PC-9 (cell line): Measurements from ENCODE around the gene ZGRF1. TPM values are rescaled to one million over a fixed set of nuclear protein-coding genes. Genes with fewer than 3 reads are reported as not detected.

Experiments
- BruUV-seq: library from RNA; stranded (reverse); fragments of 400-500 nt; replicated peaks from 2 replicates; lab custom pipeline; 2021; lab: Mats Ljungman, UMichigan
- CTCF ChIA-PET: fragments of 300-600 bp; sonication (Branson Sonifier 250); formaldehyde crosslinking; loops from one replicate; lab custom pipeline; 2022; ENCODE audit warnings: antibody characterized with exemption; lab: Charles Lee
- POLR2A ChIA-PET: fragments of 300-600 bp; sonication (Branson Sonifier 250); formaldehyde crosslinking; loops from one replicate; lab custom pipeline; 2022; ENCODE audit warnings: antibody characterized with exemption; ENCODE audit not compliant: unreplicated experiment; lab: Charles Lee
- DNase-seq, 2 experiments: peaks; one replicate each; pipeline versions ENCODE4 v3.0.0 to v3.0.0-alpha.2; 2015 to 2022; ENCODE audit warnings: mixed read lengths in 1 of 2
- H2AFZ ChIP-seq: fragments of 200-600 bp; sonication (generic); 2 replicates; pipeline ENCODE4 v1.8.1; 2017; ENCODE audit warnings: antibody characterized with exemption
- H3F3A ChIP-seq: fragments of 200-600 bp; sonication (generic); 2 replicates; pipeline ENCODE4 v1.8.1; 2017; ENCODE audit warnings: antibody characterized with exemption, mild to moderate bottlenecking, low read depth; ENCODE audit not compliant: insufficient read depth
- H3K27ac ChIP-seq: fragments of 200-600 bp; sonication (generic); 2 replicates; pipeline ENCODE4 v1.6.1; 2016; ENCODE audit warnings: mixed run types
- H3K27me3 ChIP-seq: fragments of 200-600 bp; sonication (generic); 2 replicates; pipeline ENCODE4 v1.6.1; 2016; ENCODE audit warnings: low read depth, mixed run types; ENCODE audit not compliant: insufficient read depth
- H3K36me3 ChIP-seq: fragments of 200-600 bp; sonication (generic); 2 replicates; pipeline ENCODE4 v1.6.1; 2016; ENCODE audit warnings: low read depth, mixed run types
- H3K4me1 ChIP-seq: fragments of 200-600 bp; sonication (generic); replicated peaks from 2 replicates; pipeline ENCODE4 v1.6.1; 2016; ENCODE audit warnings: mixed run types; ENCODE audit not compliant: insufficient read depth
- H3K4me2 ChIP-seq: fragments of 200-600 bp; sonication (generic); 2 replicates; pipeline ENCODE4 v1.6.1; 2017; ENCODE audit warnings: mixed run types
- H3K4me3 ChIP-seq: fragments of 200-600 bp; sonication (generic); 2 replicates; pipeline ENCODE4 v1.6.1; 2016; ENCODE audit warnings: mixed run types
- H3K79me2 ChIP-seq: fragments of 200-600 bp; sonication (generic); 2 replicates; pipeline ENCODE4 v1.6.1; 2017; ENCODE audit warnings: low read depth, mixed run types
- H3K9me2 ChIP-seq: fragments of 200-600 bp; sonication (generic); 2 replicates; pipeline ENCODE4 v1.8.1; 2017; ENCODE audit warnings: mild to moderate bottlenecking; ENCODE audit not compliant: insufficient read depth
- H3K9me3 ChIP-seq: fragments of 200-600 bp; sonication (generic); 2 replicates; pipeline ENCODE4 v1.8.1; 2016; ENCODE audit warnings: low read depth; ENCODE audit not compliant: insufficient read depth
- H4K20me1 ChIP-seq: fragments of 200-600 bp; sonication (generic); 2 replicates; pipeline ENCODE4 v1.8.1; 2017; ENCODE audit not compliant: insufficient read depth
- CTCF ChIP-seq: fragments of 200-600 bp; sonication (generic); conservative IDR thresholded peaks from 2 replicates; pipeline ENCODE4 v1.6.1; 2017; ENCODE audit warnings: mixed run types, antibody characterized with exemption, mild to moderate bottlenecking, moderate library complexity
- EZH2 ChIP-seq: fragments of 200-600 bp; sonication (generic); IDR thresholded peaks from 2 replicates; pipeline ENCODE4 v1.8.0; 2017; ENCODE audit warnings: antibody characterized with exemption, low read depth
- intact Hi-C: fragments of 100-400 bp; cut with micrococcal nuclease; formaldehyde crosslinking; loops from one replicate; pipeline ENCODE4 v1.10.0; 2022; ENCODE audit not compliant: unreplicated experiment
- total RNA-seq: library from RNA; stranded (reverse); gene quantifications from 2 replicates; pipeline ENCODE4 v1.2.3, GENCODE V29; 2021

Gene ZGRF1
- total RNA-seq, 1 experiment from 2014 or later: 17.3 TPM

GRCh38 chr4:112594993-112595392 is 41.7 kb downstream of the ZGRF1 start:
- Histone ChIP-seq H3K27ac (no peak overlapping the region), H3K79me2 (no peaks in the 10 kb centered on the region), H3K4me2 (no peak overlapping the region), H4K20me1 (no peaks in the 10 kb centered on the region), H2AFZ (no peak overlapping the region), H3K9me3 (no peaks in the 10 kb centered on the region), H3K36me3 (no peaks in the 10 kb centered on the region), H3F3A (no peaks in the 10 kb centered on the region), H3K4me3 (no peak overlapping the region), H3K27me3 (no peaks in the 10 kb centered on the region), H3K4me1 (no peaks in the 10 kb centered on the region), H3K9me2 (no peaks in the 10 kb centered on the region)
- POLR2A ChIA-PET: no interaction called here
- no peak for DNase-seq
- CTCF ChIA-PET: no interaction called here
- intact Hi-C loops: no loop called here
- no TSS peak for BruUV-seq
- TF ChIP-seq EZH2 (no peak), CTCF (no peak)

- POLR2A ChIA-PET: no interaction called here
- Histone ChIP-seq H3K36me3 (no peaks in the 10 kb centered on the region), H3K4me1 (peaks cover 7% of the 10 kb centered on the region), H3F3A (no peaks in the 10 kb centered on the region), H3K4me3 (no peak overlapping the region), H3K27ac (no peak overlapping the region), H4K20me1 (no peaks in the 10 kb centered on the region), H3K9me2 (no peaks in the 10 kb centered on the region), H2AFZ (no peak overlapping the region), H3K9me3 (no peaks in the 10 kb centered on the region), H3K27me3 (no peaks in the 10 kb centered on the region), H3K79me2 (no peaks in the 10 kb centered on the region), H3K4me2 (no peak overlapping the region)
- DNase-seq: no peak
- no TSS peak for BruUV-seq
- CTCF ChIA-PET: no interaction called here
- intact Hi-C loops: no loop called here
- TF ChIP-seq CTCF (no peak), EZH2 (no peak)
Observed at GRCh38 chr4:112593438-112594133, 43.1 kb downstream of the ZGRF1 start.

GRCh38 chr4:112592717-112593116 is 44.0 kb downstream of the ZGRF1 start:
- intact Hi-C loops: no loop called here
- TF ChIP-seq CTCF (no peak), EZH2 (no peak)
- POLR2A ChIA-PET: no interaction called here

More at GRCh38 chr4:112592717-112593116, 44.0 kb downstream of the ZGRF1 start:
- Histone ChIP-seq H3K27me3 (no peaks in the 10 kb centered on the region), H3K27ac (no peak overlapping the region), H4K20me1 (no peaks in the 10 kb centered on the region), H3K4me3 (no peak overlapping the region), H3K9me2 (no peaks in the 10 kb centered on the region), H3K4me2 (no peak overlapping the region), H3K9me3 (no peaks in the 10 kb centered on the region), H3F3A (no peaks in the 10 kb centered on the region), H3K4me1 (peaks cover 7% of the 10 kb centered on the region), H3K36me3 (no peaks in the 10 kb centered on the region), H2AFZ (no peak overlapping the region), H3K79me2 (no peaks in the 10 kb centered on the region)
- BruUV-seq: no TSS peak
- DNase-seq: no peak
- CTCF ChIA-PET: no interaction called here
